ENCODE data around the gene UBE2L3. TPM values are rescaled to one million over a fixed set of nuclear protein-coding genes. Genes with fewer than 3 reads are reported as not detected.
"Not testable (repeated sequence)": the region's sequence is repeated elsewhere in the genome, so short reads cannot be mapped to it uniquely, and the experiment has no call there.

UBE2L3 gene
- total and polyA plus RNA-seq, 10 of the 15 experiments (the other 5 are each of a cell fraction or from before 2014, with no cell fraction given), result 55.7 to 168 (median 113) TPM

GRCh38 chr22:21550008-21550677 lies 17.4 kb upstream of the UBE2L3 start:
- in situ Hi-C loops (cut with MboI); H3K9me3 ChIP-seq (replicated peaks; ENCODE audit: control insufficient read depth, insufficient read depth, low read length); H3K4me3 ChIP-seq; CTCF ChIA-PET; FAIRE-seq; BruUV-seq (replicated peaks); H3K27ac ChIP-seq (ENCODE audit: control insufficient read depth, insufficient read depth); H3K36me3 ChIP-seq (ENCODE audit: control insufficient read depth in 2 of 2, insufficient read depth in 2 of 2, low read length in 1 of 2); POLR2A ChIA-PET; DNase-seq (ENCODE audit: low read depth, low spot score); H2AFZ ChIP-seq (ENCODE audit: control insufficient read depth, low read depth, low read length); H3K4me1 ChIP-seq (ENCODE audit: control insufficient read depth, insufficient read depth, low read length); intact Hi-C loops (cut with micrococcal nuclease; ENCODE audit: unreplicated experiment); RAD21 ChIA-PET (ENCODE audit: unreplicated experiment); H3K4me2 ChIP-seq (ENCODE audit: control insufficient read depth, insufficient read depth); H3K27me3 ChIP-seq (replicated peaks in 1 of 2; ENCODE audit: control insufficient read depth in 2 of 2, insufficient read depth in 2 of 2, low read length in 1 of 2); SMC1A ChIA-PET (ENCODE audit: uncharacterized antibody, unreplicated experiment); H3K79me2 ChIP-seq (ENCODE audit: control insufficient read depth, insufficient read depth, low read length); H4K20me1 ChIP-seq (ENCODE audit: control insufficient read depth, insufficient read depth); H3K9ac ChIP-seq (ENCODE audit: control insufficient read depth, insufficient read depth, low read length): not testable (repeated sequence)
- ATAC-seq, result peak; percentile 93
- no CpG with 5 or more reads among the region's 62 CpGs for WGBS (ENCODE audit: insufficient coverage, insufficient replicate concordance, low lambda C conversion rate, missing lambda C conversion rate)

DNA sequence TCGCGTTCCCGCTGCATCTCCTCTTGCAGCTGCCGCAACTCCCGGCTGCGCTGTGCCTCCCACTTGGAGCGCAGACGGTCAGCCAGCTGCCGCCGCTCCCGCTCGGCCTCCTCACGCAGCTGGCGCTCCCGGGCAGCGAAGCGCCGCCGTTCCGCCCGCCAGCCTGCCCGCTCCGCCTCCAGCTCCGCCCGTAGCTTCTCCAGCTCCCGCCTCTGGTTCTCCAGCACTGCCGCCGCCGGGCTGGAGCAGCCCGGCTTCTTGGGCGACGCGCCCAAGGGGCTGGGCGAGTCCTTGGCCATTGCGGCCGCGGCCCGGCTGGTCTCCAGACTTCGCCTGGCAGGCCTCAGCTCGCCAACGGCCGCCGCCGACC lies 16.9 kb upstream of the UBE2L3 start:
- SMC1A ChIA-PET (ENCODE audit: uncharacterized antibody, unreplicated experiment); RAD21 ChIA-PET (ENCODE audit: unreplicated experiment); in situ Hi-C loops (cut with MboI); H3K27me3 ChIP-seq (replicated peaks in 1 of 2; ENCODE audit: control insufficient read depth in 2 of 2, insufficient read depth in 2 of 2, low read length in 1 of 2); H3K36me3 ChIP-seq (ENCODE audit: control insufficient read depth in 2 of 2, insufficient read depth in 2 of 2, low read length in 1 of 2); H3K79me2 ChIP-seq (ENCODE audit: control insufficient read depth, insufficient read depth, low read length); intact Hi-C loops (cut with micrococcal nuclease; ENCODE audit: unreplicated experiment); BruUV-seq (replicated peaks); H2AFZ ChIP-seq (ENCODE audit: control insufficient read depth, low read depth, low read length); H3K9me3 ChIP-seq (replicated peaks; ENCODE audit: control insufficient read depth, insufficient read depth, low read length); POLR2A ChIA-PET; H4K20me1 ChIP-seq (ENCODE audit: control insufficient read depth, insufficient read depth); H3K4me3 ChIP-seq; H3K4me2 ChIP-seq (ENCODE audit: control insufficient read depth, insufficient read depth); CTCF ChIA-PET; H3K27ac ChIP-seq (ENCODE audit: control insufficient read depth, insufficient read depth); DNase-seq (ENCODE audit: low read depth, low spot score); FAIRE-seq; H3K4me1 ChIP-seq (ENCODE audit: control insufficient read depth, insufficient read depth, low read length); H3K9ac ChIP-seq (ENCODE audit: control insufficient read depth, insufficient read depth, low read length): not testable (repeated sequence)
- peak; percentile 56 for ATAC-seq
- WGBS (ENCODE audit: insufficient coverage, insufficient replicate concordance, low lambda C conversion rate, missing lambda C conversion rate), result no CpG with 5 or more reads among the region's 44 CpGs

DNA sequence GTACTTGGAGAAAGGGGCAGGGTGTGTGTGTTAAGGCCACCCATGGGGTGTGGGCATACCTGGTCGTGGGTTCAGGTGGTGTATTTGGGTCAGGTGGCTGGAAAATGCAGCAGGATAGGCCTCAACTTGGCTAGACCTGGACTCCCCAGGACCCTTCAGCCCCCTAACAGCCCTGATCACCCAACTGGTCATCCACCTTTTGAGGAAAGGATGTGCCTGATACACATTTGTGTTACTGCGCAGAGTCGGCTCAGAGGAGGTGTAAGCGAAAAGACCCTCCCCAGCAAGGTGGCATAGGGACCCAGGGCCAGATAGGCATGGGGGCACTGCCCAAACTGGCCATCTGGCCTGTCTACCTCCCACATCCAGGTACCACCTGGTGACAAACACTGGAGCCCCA lies 16.2 kb upstream of the UBE2L3 start, which contains the start of gene RIMBP3C:
TSS of gene RIMBP3C (minus strand) at position 101 of the 400 bp plus-strand sequence. CDS start 485 bp downstream, outside the sequence.
- FAIRE-seq; H3K36me3 ChIP-seq (ENCODE audit: control insufficient read depth in 2 of 2, insufficient read depth in 2 of 2, low read length in 1 of 2); ATAC-seq; BruUV-seq (replicated peaks); H2AFZ ChIP-seq (ENCODE audit: control insufficient read depth, low read depth, low read length); POLR2A ChIA-PET; H3K9ac ChIP-seq (ENCODE audit: control insufficient read depth, insufficient read depth, low read length); H3K4me3 ChIP-seq; H3K27me3 ChIP-seq (replicated peaks in 1 of 2; ENCODE audit: control insufficient read depth in 2 of 2, insufficient read depth in 2 of 2, low read length in 1 of 2); in situ Hi-C loops (cut with MboI); H4K20me1 ChIP-seq (ENCODE audit: control insufficient read depth, insufficient read depth); H3K4me2 ChIP-seq (ENCODE audit: control insufficient read depth, insufficient read depth); intact Hi-C loops (cut with micrococcal nuclease; ENCODE audit: unreplicated experiment); H3K79me2 ChIP-seq (ENCODE audit: control insufficient read depth, insufficient read depth, low read length); H3K27ac ChIP-seq (ENCODE audit: control insufficient read depth, insufficient read depth); DNase-seq (ENCODE audit: low read depth, low spot score); H3K4me1 ChIP-seq (ENCODE audit: control insufficient read depth, insufficient read depth, low read length); H3K9me3 ChIP-seq (replicated peaks; ENCODE audit: control insufficient read depth, insufficient read depth, low read length); CTCF ChIA-PET; SMC1A ChIA-PET (ENCODE audit: uncharacterized antibody, unreplicated experiment); RAD21 ChIA-PET (ENCODE audit: unreplicated experiment): not testable (repeated sequence)
- WGBS (ENCODE audit: insufficient coverage, insufficient replicate concordance, low lambda C conversion rate, missing lambda C conversion rate), result no CpG with 5 or more reads among the region's 4 CpGs

GRCh38 chr22:21559345-21560125 lies 8.0 kb upstream of the UBE2L3 start:
- H3K4me2 ChIP-seq (ENCODE audit: control insufficient read depth, insufficient read depth); H3K27ac ChIP-seq (ENCODE audit: control insufficient read depth, insufficient read depth); FAIRE-seq; POLR2A ChIA-PET; H3K4me1 ChIP-seq (ENCODE audit: control insufficient read depth, insufficient read depth, low read length); BruUV-seq (replicated peaks); H4K20me1 ChIP-seq (ENCODE audit: control insufficient read depth, insufficient read depth); SMC1A ChIA-PET (ENCODE audit: uncharacterized antibody, unreplicated experiment); H3K4me3 ChIP-seq; in situ Hi-C loops (cut with MboI); intact Hi-C loops (cut with micrococcal nuclease; ENCODE audit: unreplicated experiment); H3K27me3 ChIP-seq (replicated peaks in 1 of 2; ENCODE audit: control insufficient read depth in 2 of 2, insufficient read depth in 2 of 2, low read length in 1 of 2); H3K9me3 ChIP-seq (replicated peaks; ENCODE audit: control insufficient read depth, insufficient read depth, low read length); H3K36me3 ChIP-seq (ENCODE audit: control insufficient read depth in 2 of 2, insufficient read depth in 2 of 2, low read length in 1 of 2); H2AFZ ChIP-seq (ENCODE audit: control insufficient read depth, low read depth, low read length); H3K79me2 ChIP-seq (ENCODE audit: control insufficient read depth, insufficient read depth, low read length); ATAC-seq; H3K9ac ChIP-seq (ENCODE audit: control insufficient read depth, insufficient read depth, low read length); RAD21 ChIA-PET (ENCODE audit: unreplicated experiment); CTCF ChIA-PET; DNase-seq (ENCODE audit: low read depth, low spot score): not testable (repeated sequence)
- whole genome bisulfite sequencing (ENCODE audit: insufficient coverage, insufficient replicate concordance, low lambda C conversion rate, missing lambda C conversion rate), result 27% methylated on average over 3 of the region's 10 CpGs
